Measurements from ENCODE around the gene ATP6V0D1.

GRCh38 chr16:67448580-67448979 lies 32.4 kb downstream of the ATP6V0D1 start:
- TF ChIP-seq, protein P1, sequence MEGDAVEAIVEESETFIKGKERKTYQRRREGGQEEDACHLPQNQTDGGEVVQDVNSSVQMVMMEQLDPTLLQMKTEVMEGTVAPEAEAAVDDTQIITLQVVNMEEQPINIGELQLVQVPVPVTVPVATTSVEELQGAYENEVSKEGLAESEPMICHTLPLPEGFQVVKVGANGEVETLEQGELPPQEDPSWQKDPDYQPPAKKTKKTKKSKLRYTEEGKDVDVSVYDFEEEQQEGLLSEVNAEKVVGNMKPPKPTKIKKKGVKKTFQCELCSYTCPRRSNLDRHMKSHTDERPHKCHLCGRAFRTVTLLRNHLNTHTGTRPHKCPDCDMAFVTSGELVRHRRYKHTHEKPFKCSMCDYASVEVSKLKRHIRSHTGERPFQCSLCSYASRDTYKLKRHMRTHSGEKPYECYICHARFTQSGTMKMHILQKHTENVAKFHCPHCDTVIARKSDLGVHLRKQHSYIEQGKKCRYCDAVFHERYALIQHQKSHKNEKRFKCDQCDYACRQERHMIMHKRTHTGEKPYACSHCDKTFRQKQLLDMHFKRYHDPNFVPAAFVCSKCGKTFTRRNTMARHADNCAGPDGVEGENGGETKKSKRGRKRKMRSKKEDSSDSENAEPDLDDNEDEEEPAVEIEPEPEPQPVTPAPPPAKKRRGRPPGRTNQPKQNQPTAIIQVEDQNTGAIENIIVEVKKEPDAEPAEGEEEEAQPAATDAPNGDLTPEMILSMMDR (IDR thresholded peaks at IDR 0.05), result no peak
- TF ChIP-seq POLR2A (IDR thresholded peaks at IDR 0.05) (no peak), EP300 (IDR thresholded peaks at IDR 0.05) (no peak)
